ENCODE measurements around the gene MACROD2. TPM values are rescaled to one million over a fixed set of nuclear protein-coding genes. Genes with fewer than 3 reads are reported as not detected.

The MACROD2 gene
- total RNA-seq, 1 donor from 2014 or later = 6.7 TPM

- no peak overlapping the region for H3K4me3 Mint-ChIP-seq
- no peak for DNase-seq (ENCODE audit: extremely low spot score, unreplicated experiment)
- no peaks in the 10 kb centered on the region for H3K27me3 Mint-ChIP-seq
- peaks cover 28% of the 10 kb centered on the region for H3K4me1 Mint-ChIP-seq (ENCODE audit: unreplicated experiment)
- no peak for TF ChIP-seq CTCF (conservative IDR thresholded peaks at IDR 0.05)
- no peaks in the 10 kb centered on the region for H3K9me3 Mint-ChIP-seq
- no peaks in the 10 kb centered on the region for H3K36me3 Mint-ChIP-seq
- H3K27ac Mint-ChIP-seq = no peak overlapping the region
Measured at GRCh38 chr20:15653396-15654207, 1658.3 kb downstream of the MACROD2 start.

GRCh38 chr20:15654208-15654649 lies 1658.9 kb downstream of the MACROD2 start:
- H3K9me3 Mint-ChIP-seq = no peaks in the 10 kb centered on the region
- no peak overlapping the region for H3K27ac Mint-ChIP-seq
- DNase-seq (ENCODE audit: extremely low spot score, unreplicated experiment) = no peak
- no peak overlapping the region for H3K4me3 Mint-ChIP-seq
- TF ChIP-seq CTCF (conservative IDR thresholded peaks at IDR 0.05) = peak; percentile 70
- H3K4me1 Mint-ChIP-seq (ENCODE audit: unreplicated experiment) = peaks cover 28% of the 10 kb centered on the region
- H3K36me3 Mint-ChIP-seq = no peaks in the 10 kb centered on the region
- H3K27me3 Mint-ChIP-seq = no peaks in the 10 kb centered on the region

- DNase-seq (ENCODE audit: extremely low spot score, unreplicated experiment) = no peak
- Mint-ChIP-seq H3K27me3 (no peaks in the 10 kb centered on the region), H3K36me3 (no peaks in the 10 kb centered on the region), H3K9me3 (no peaks in the 10 kb centered on the region), H3K4me1 (ENCODE audit: unreplicated experiment) (peaks cover 31% of the 10 kb centered on the region), H3K4me3 (no peak overlapping the region), H3K27ac (no peak overlapping the region)
- TF ChIP-seq CTCF (conservative IDR thresholded peaks at IDR 0.05) = no peak
Measured at GRCh38 chr20:15655295-15655874, 1660.1 kb downstream of the MACROD2 start.

- no peaks in the 10 kb centered on the region for H3K27me3 Mint-ChIP-seq
Measured at GRCh38 chr20:15656124-15656523, 1660.8 kb downstream of the MACROD2 start.

GRCh38 chr20:15658295-15658694 lies 1663.0 kb downstream of the MACROD2 start:
- H3K27ac Mint-ChIP-seq = no peak overlapping the region
- no peak overlapping the region for H3K4me3 Mint-ChIP-seq
- H3K9me3 Mint-ChIP-seq = no peaks in the 10 kb centered on the region
- TF ChIP-seq CTCF (conservative IDR thresholded peaks at IDR 0.05) = no peak
- H3K36me3 Mint-ChIP-seq = no peaks in the 10 kb centered on the region
- DNase-seq (ENCODE audit: extremely low spot score, unreplicated experiment) = no peak
- H3K4me1 Mint-ChIP-seq (ENCODE audit: unreplicated experiment) = peaks cover 37% of the 10 kb centered on the region
- peaks cover 3% of the 10 kb centered on the region for H3K27me3 Mint-ChIP-seq

More at GRCh38 chr20:15656124-15656523, 1660.8 kb downstream of the MACROD2 start:
- Mint-ChIP-seq H3K4me3 (no peak overlapping the region), H3K36me3 (no peaks in the 10 kb centered on the region), H3K4me1 (ENCODE audit: unreplicated experiment) (peaks cover 36% of the 10 kb centered on the region), H3K9me3 (no peaks in the 10 kb centered on the region), H3K27ac (no peak overlapping the region)
- DNase-seq (ENCODE audit: extremely low spot score, unreplicated experiment) = no peak
- no peak for TF ChIP-seq CTCF (conservative IDR thresholded peaks at IDR 0.05)
